GM10266 (cell line): ENCODE results near the gene ENDOV.

Source experiments
- DNase-seq: peaks from one replicate; pipeline ENCODE4 v3.0.0; 2012; ENCODE audit errors: extremely low spot score
- CTCF ChIP-seq: IDR thresholded peaks from 2 replicates; pipeline ENCODE4 v1.5.1; 2012; ENCODE audit warnings: mild to moderate bottlenecking, low read depth; ENCODE audit not compliant: control insufficient read depth, insufficient read depth; ENCODE audit errors: missing control alignments

The ENDOV gene

GRCh38 chr17:80429356-80430275, 14.6 kb downstream of the ENDOV start:
- DNase-seq, result no peak
- no peak for TF ChIP-seq CTCF

- no peak for TF ChIP-seq CTCF
- DNase-seq, result no peak
Observed at GRCh38 chr17:80430446-80431245, 15.7 kb downstream of the ENDOV start.

- no peak for DNase-seq
- TF ChIP-seq CTCF, result no peak
Observed at GRCh38 chr17:80431246-80432195, 16.6 kb downstream of the ENDOV start.

GRCh38 chr17:80432350-80432955, 17.5 kb downstream of the ENDOV start:
- DNase-seq, result no peak
- no peak for TF ChIP-seq CTCF

- no peak for DNase-seq
- TF ChIP-seq CTCF, result no peak
Observed at GRCh38 chr17:80432961-80433550, 18.1 kb downstream of the ENDOV start.

GRCh38 chr17:80433916-80434666, 19.1 kb downstream of the ENDOV start:
- no peak for TF ChIP-seq CTCF

More at GRCh38 chr17:80433916-80434666, 19.1 kb downstream of the ENDOV start:
- no peak for DNase-seq
